GM12873 (cell line): ENCODE measurements around the gene MRPS6.

Experiments used
- CTCF ChIP-seq: IDR thresholded peaks from 2 replicates; pipeline ENCODE4 v1.5.1; 2012; ENCODE audit warnings: low read depth, mild to moderate bottlenecking, moderate library complexity, low read length, control low read depth; ENCODE audit not compliant: insufficient read depth; ENCODE audit errors: missing control alignments

The MRPS6 gene

GRCh38 chr21:34113842-34114241 is 40.5 kb downstream of the MRPS6 start:
- no peak for TF ChIP-seq CTCF

GRCh38 chr21:34115160-34115559 is 41.8 kb downstream of the MRPS6 start:
- no peak for TF ChIP-seq CTCF

GRCh38 chr21:34116569-34116968 is 43.2 kb downstream of the MRPS6 start:
- no peak for TF ChIP-seq CTCF

GRCh38 chr21:34120867-34121266 is 47.5 kb downstream of the MRPS6 start:
- no peak for TF ChIP-seq CTCF

- no peak for TF ChIP-seq CTCF
These were observed 48.7 kb downstream of the MRPS6 start for GRCh38 chr21:34122047-34122446.

GRCh38 chr21:34123609-34124008 is 50.2 kb downstream of the MRPS6 start:
- TF ChIP-seq CTCF = no peak

GRCh38 chr21:34126269-34126668 is 52.9 kb downstream of the MRPS6 start:
- no peak for TF ChIP-seq CTCF
